BE2C (cell line): Measurements from ENCODE around the gene KRT84.

ENCODE experiments used
- DNase-seq: peaks from one replicate; pipeline ENCODE4 v3.0.0-alpha.2; 2020
- H3K27me3 ChIP-seq: fragments of 250-450 bp; sonication (Bioruptor Pico); 2 replicates; pipeline ENCODE4 v1.5.1; 2020; ENCODE audit warnings: mild to moderate bottlenecking
- H3K36me3 ChIP-seq: fragments of 250-450 bp; sonication (Bioruptor Pico); 2 replicates; pipeline ENCODE4 v1.5.1; 2020; ENCODE audit warnings: mild to moderate bottlenecking
- H3K4me1 ChIP-seq: fragments of 250-450 bp; sonication (Bioruptor Pico); 2 replicates; pipeline ENCODE4 v1.5.1; 2020
- H3K4me3 ChIP-seq: 2 replicates; pipeline ENCODE4 v1.5.1; 2011; ENCODE audit warnings: low read depth, low read length
- H3K9me3 ChIP-seq: fragments of 250-450 bp; sonication (Bioruptor Pico); 2 replicates; pipeline ENCODE4 v1.5.1; 2020
- CTCF ChIP-seq: IDR thresholded peaks from 2 replicates; pipeline ENCODE4 v1.5.1; 2012; ENCODE audit warnings: mild to moderate bottlenecking, low read depth, low read length

Gene KRT84

GRCh38 chr12:52363111-52363679 lies 22.3 kb downstream of the KRT84 start:
- H3K9me3 ChIP-seq = no peaks in the 10 kb centered on the region
- peaks cover 36% of the 10 kb centered on the region for H3K27me3 ChIP-seq
- no peaks in the 10 kb centered on the region for H3K4me1 ChIP-seq
- H3K4me3 ChIP-seq = no peak overlapping the region
- no peaks in the 10 kb centered on the region for H3K36me3 ChIP-seq
- no peak for TF ChIP-seq CTCF
- DNase-seq = no peak

- no peak for DNase-seq
Measured at GRCh38 chr12:52362118-52362726, 23.2 kb downstream of the KRT84 start.

GRCh38 chr12:52361553-52361952 lies 23.9 kb downstream of the KRT84 start:
- no peak overlapping the region for H3K4me3 ChIP-seq
- peaks cover 29% of the 10 kb centered on the region for H3K27me3 ChIP-seq
- no peak for TF ChIP-seq CTCF
- no peak for DNase-seq
- no peaks in the 10 kb centered on the region for H3K9me3 ChIP-seq
- no peaks in the 10 kb centered on the region for H3K36me3 ChIP-seq
- H3K4me1 ChIP-seq = no peaks in the 10 kb centered on the region

More at GRCh38 chr12:52362118-52362726, 23.2 kb downstream of the KRT84 start:
- Histone ChIP-seq H3K4me1 (no peaks in the 10 kb centered on the region), H3K27me3 (peaks cover 33% of the 10 kb centered on the region), H3K9me3 (no peaks in the 10 kb centered on the region), H3K4me3 (no peak overlapping the region), H3K36me3 (no peaks in the 10 kb centered on the region)
- TF ChIP-seq CTCF = peak; percentile 36; the same call in 1 of the 2 replicates

GRCh38 chr12:52360663-52361271 lies 24.7 kb downstream of the KRT84 start:
- no peaks in the 10 kb centered on the region for H3K9me3 ChIP-seq
- H3K4me1 ChIP-seq = no peaks in the 10 kb centered on the region
- no peak for TF ChIP-seq CTCF
- no peak for DNase-seq
- peaks cover 22% of the 10 kb centered on the region for H3K27me3 ChIP-seq
- H3K36me3 ChIP-seq = no peaks in the 10 kb centered on the region
- H3K4me3 ChIP-seq = no peak overlapping the region

- H3K36me3 ChIP-seq = no peaks in the 10 kb centered on the region
- TF ChIP-seq CTCF = no peak
- no peak overlapping the region for H3K4me3 ChIP-seq
- no peak for DNase-seq
- H3K27me3 ChIP-seq = peaks cover 18% of the 10 kb centered on the region; the same call in 1 of the 2 replicates
- H3K4me1 ChIP-seq = no peaks in the 10 kb centered on the region
- no peaks in the 10 kb centered on the region for H3K9me3 ChIP-seq
Measured at GRCh38 chr12:52360106-52360662, 25.3 kb downstream of the KRT84 start.

GRCh38 chr12:52359621-52360061 lies 25.8 kb downstream of the KRT84 start:
- Histone ChIP-seq H3K4me1 (no peaks in the 10 kb centered on the region), H3K36me3 (no peaks in the 10 kb centered on the region), H3K9me3 (no peaks in the 10 kb centered on the region), H3K27me3 (peaks cover 21% of the 10 kb centered on the region), H3K4me3 (no peak overlapping the region)
- DNase-seq = no peak
- no peak for TF ChIP-seq CTCF
